Upper lobe of left lung (tissue), 6 donors: Measurements from ENCODE around the gene APOBEC3G. TPM values are rescaled to one million over a fixed set of nuclear protein-coding genes. Genes with fewer than 3 reads are reported as not detected.

ENCODE experiments used
- ATAC-seq, 2 donors: fragments of 200-7000 bp; cut with Tn5 transposase; one replicate each; pipeline ENCODE4 v1.9.1; 2022; ENCODE audit warnings: mild to moderate bottlenecking in 2 of 2, moderate library complexity in 2 of 2; ENCODE audit not compliant: low FRiP score in 2 of 2
- DNase-seq, 2 donors: peaks; one replicate each; pipeline ENCODE4 v3.0.0-alpha.2; 2019 to 2020
- H3K27ac ChIP-seq, 4 donors: fragments of 200-600 bp; sonication (generic); one replicate each; pipeline ENCODE4 v1.5.1; 2016 to 2019
- H3K27me3 ChIP-seq, 4 donors: fragments of 200-600 bp; sonication (generic); one replicate each; pipeline ENCODE4 v1.5.1; 2017 to 2019
- H3K36me3 ChIP-seq, 4 donors: fragments of 200-600 bp; sonication (generic); one replicate each; pipeline ENCODE4 v1.5.1; 2016 to 2019
- H3K4me1 ChIP-seq, 4 donors: fragments of 200-600 bp; sonication (generic); one replicate each; pipeline ENCODE4 v1.5.1; 2018 to 2019
- H3K4me3 ChIP-seq, 4 donors: fragments of 200-600 bp; sonication (generic); one replicate each; pipeline ENCODE4 v1.5.1; 2017 to 2019; ENCODE audit warnings: mild to moderate bottlenecking in 2 of 4, moderate library complexity in 1 of 4
- H3K9me3 ChIP-seq, 4 donors: fragments of 200-600 bp; sonication (generic); one replicate each; pipeline ENCODE4 v1.5.1; 2018 to 2019
- EP300 ChIP-seq, 4 donors: sonication (generic); formaldehyde crosslinking; IDR thresholded peaks; one replicate each; pipeline ENCODE4 v1.5.1; 2017; ENCODE audit warnings: antibody characterized with exemption in 4 of 4, control low read depth in 2 of 4
- POLR2A ChIP-seq, 4 donors: fragments of 450-650 bp; IDR thresholded peaks; one replicate each; pipeline ENCODE4 v1.5.1; 2016 to 2017; ENCODE audit warnings: antibody characterized with exemption in 4 of 4, mild to moderate bottlenecking in 2 of 4
- POLR2AphosphoS5 ChIP-seq, 2 donors: sonication (generic); formaldehyde crosslinking; IDR thresholded peaks; one replicate each; pipeline ENCODE4 v1.5.1; 2017; ENCODE audit warnings: antibody characterized with exemption in 2 of 2
- WGBS, 2 donors: methylation state at CpG; one replicate each; pipeline ENCODE4 v1.1.5; 2017 to 2018; 5-methylcytosine and 5-hydroxymethylcytosine counted together
- total RNA-seq, 6 donors: library from RNA; depleted of rRNA in 4 of 6; stranded (reverse); fragments of >200 nt in 4 of 6; gene quantifications; one replicate each; pipeline versions ENCODE4 v1.1.0 to v1.2.1, GENCODE V29; 2016 to 2021
- TF ChIP-seq, protein P1 (sequence below), 6 experiments: fragments of 450-650 bp in 4 of 6; fragments of 200-600 bp in 2 of 6; sonication (generic) in 2 of 6; IDR thresholded peaks; one replicate each; pipeline ENCODE4 v1.5.1; 2016 to 2019; ENCODE audit warnings: antibody characterized with exemption in 6 of 6
- donor health status: DM: no; HTN: no; CAD: no; lungs with moderate emphysema.
- donor health status: DM: no; HTN: yes; CAD: no; lungs with severe emphysema.

Gene APOBEC3G
- total RNA-seq, 6 donors from 2014 or later = 10.2 to 38.8 (median 15.8) TPM

DNA sequence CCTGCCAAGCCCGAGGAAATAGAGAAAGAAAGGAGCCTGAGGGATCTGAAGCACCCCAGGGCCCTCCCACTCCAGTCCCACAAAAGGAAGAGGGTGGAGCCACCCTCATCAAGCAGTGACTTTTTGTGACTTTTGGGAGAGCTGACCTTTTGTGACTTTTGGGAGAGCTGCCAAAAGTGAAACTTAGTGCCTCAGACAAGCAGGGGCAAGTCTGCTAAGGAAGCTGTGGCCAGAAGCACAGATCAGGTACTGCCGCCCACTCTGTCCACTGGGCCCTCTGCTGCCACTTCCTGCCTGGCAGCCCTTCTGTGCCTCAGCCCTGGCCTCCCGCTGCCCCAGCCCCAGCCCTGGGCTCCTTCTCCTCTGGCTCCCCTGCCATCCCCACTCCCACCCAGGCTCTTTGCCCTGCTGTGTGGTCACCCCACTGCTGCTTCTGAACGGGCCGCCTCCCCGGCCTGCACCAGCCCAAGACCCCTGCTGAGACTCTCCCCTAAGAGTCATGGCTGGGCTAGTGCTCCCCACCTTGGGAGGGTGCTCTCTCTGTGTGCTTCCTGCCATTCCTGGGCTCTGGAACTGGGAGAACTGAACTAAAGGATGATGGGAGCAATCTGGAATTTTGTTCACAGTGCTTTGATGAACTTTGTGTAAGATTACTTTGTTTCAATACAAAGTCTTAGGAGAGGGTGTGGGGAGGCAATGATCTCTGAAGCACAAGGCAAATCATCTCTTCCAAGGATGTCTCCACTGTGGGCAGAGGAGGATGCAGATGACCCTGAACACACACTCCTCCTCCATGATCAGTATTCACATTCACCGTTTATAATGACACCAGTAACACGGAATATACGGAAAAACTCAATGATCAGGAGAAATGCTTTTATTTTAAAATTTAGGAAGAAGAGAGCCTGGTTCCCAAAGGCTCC, 20.3 kb downstream of the APOBEC3G start, which contains the start of gene APOBEC3H:
Gene APOBEC3H (plus strand): TSS at position 147 of the 923 bp plus-strand sequence. CDS start 3,035 bp downstream, outside the sequence.
- Histone ChIP-seq H3K4me1 (peaks cover 7 to 13% (median 12%) of the 10 kb centered on the region in 4 donors), H3K9me3 (no peaks in the 10 kb centered on the region), H3K27me3 (no peaks in the 10 kb centered on the region), H3K27ac (peak within 1 kb of the TSS in 3 of 4 donors; percentile 67 to 80 (median 75)), H3K36me3 (no peaks in the 10 kb centered on the region), H3K4me3 (no peak within 1 kb of the TSS)
- peak; percentile 44 to 77 for DNase-seq
- TF ChIP-seq EP300 (IDR thresholded peaks at IDR 0.05) (no peak), POLR2AphosphoS5 (IDR thresholded peaks at IDR 0.05) (no peak), POLR2A (IDR thresholded peaks at IDR 0.05) (peak in 1 of 4 donors; percentile 13)
- WGBS, 2 donors = 63 to 68% methylated on average over 7 to 9 of the region's 9 CpGs
- ATAC-seq = peak; percentile 58 to 66

DNA sequence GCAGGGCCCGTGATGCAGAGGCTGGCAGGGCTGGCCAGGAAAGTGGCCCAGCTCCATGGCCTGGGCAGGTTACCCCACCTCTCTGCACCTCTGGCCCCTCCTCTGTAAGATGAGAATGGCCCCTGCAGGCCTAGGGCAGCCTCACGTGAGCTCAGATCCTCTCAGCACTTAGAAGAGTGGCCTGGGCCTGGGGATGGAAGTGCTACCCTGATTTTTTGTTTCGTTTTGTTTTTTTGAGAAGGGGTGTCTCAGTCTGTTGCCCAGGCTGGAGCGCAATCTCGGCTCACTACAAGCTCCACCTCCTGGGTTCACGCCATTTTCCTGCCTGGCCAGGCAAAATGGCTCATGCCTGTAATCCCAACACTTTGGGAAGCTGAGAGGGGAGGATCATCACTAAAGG, 21.0 kb downstream of the APOBEC3G start:
- 76 to 81% methylated on average over 5 to 6 of the region's 6 CpGs for WGBS, 2 donors
- H3K27ac ChIP-seq = peak overlapping the region in 1 of 4 donors; percentile 67

DNA sequence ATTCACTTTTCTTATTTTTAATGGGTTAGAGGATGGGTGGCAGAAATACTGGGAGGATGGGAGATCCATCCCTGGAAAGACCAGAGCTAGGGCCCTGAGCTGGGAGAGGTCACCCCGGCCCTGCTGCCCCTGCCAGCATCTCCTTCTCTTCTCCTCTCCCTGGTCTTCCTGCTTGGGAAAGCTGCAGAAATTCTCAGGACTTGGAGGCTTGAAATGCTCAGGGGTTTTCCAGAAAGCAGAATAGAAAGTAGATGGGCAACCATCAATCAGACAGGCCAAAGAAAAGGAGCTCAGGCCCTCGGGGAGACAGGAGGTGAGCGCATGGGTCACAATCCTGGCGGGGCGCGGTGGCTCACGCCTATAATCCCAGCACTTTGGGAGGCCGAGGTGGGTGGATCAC, 21.5 kb downstream of the APOBEC3G start:
- no peak for TF ChIP-seq POLR2A (IDR thresholded peaks at IDR 0.05)
- TF ChIP-seq, protein P1, sequence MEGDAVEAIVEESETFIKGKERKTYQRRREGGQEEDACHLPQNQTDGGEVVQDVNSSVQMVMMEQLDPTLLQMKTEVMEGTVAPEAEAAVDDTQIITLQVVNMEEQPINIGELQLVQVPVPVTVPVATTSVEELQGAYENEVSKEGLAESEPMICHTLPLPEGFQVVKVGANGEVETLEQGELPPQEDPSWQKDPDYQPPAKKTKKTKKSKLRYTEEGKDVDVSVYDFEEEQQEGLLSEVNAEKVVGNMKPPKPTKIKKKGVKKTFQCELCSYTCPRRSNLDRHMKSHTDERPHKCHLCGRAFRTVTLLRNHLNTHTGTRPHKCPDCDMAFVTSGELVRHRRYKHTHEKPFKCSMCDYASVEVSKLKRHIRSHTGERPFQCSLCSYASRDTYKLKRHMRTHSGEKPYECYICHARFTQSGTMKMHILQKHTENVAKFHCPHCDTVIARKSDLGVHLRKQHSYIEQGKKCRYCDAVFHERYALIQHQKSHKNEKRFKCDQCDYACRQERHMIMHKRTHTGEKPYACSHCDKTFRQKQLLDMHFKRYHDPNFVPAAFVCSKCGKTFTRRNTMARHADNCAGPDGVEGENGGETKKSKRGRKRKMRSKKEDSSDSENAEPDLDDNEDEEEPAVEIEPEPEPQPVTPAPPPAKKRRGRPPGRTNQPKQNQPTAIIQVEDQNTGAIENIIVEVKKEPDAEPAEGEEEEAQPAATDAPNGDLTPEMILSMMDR (IDR thresholded peaks at IDR 0.05) = no peak
- no peak for TF ChIP-seq POLR2AphosphoS5 (IDR thresholded peaks at IDR 0.05)
- TF ChIP-seq EP300 (IDR thresholded peaks at IDR 0.05) = no peak
- peak overlapping the region in 1 of 4 donors; percentile 67 for H3K27ac ChIP-seq
- 87 to 99% methylated on average over 8 of the region's 8 CpGs for WGBS, 2 donors

More for the DNA sequence above, 21.0 kb downstream of the APOBEC3G start:
- ATAC-seq (no peak), DNase-seq (no peak)
- Histone ChIP-seq H3K4me3 (no peak overlapping the region), H3K36me3 (no peaks in the 10 kb centered on the region), H3K27me3 (no peaks in the 10 kb centered on the region), H3K9me3 (no peaks in the 10 kb centered on the region), H3K4me1 (peaks cover 7 to 13% (median 9%) of the 10 kb centered on the region in 4 donors)
- TF ChIP-seq POLR2AphosphoS5 (IDR thresholded peaks at IDR 0.05) = no peak
- TF ChIP-seq EP300 (IDR thresholded peaks at IDR 0.05) = no peak
- TF ChIP-seq, protein P1 (IDR thresholded peaks at IDR 0.05) = no peak
- TF ChIP-seq POLR2A (IDR thresholded peaks at IDR 0.05) = no peak

DNA sequence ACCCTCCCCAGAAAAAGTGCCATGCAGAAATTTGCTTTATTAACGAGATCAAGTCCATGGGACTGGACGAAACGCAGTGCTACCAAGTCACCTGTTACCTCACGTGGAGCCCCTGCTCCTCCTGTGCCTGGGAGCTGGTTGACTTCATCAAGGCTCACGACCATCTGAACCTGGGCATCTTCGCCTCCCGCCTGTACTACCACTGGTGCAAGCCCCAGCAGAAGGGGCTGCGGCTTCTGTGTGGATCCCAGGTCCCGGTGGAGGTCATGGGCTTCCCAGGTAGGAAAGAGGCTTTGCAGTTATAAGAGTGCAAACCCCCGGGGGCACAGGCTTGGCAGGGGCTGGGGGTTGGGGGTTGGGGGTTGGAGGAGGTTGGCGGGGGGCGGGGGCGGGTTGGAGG, 24.2 kb downstream of the APOBEC3G start:
- Histone ChIP-seq H3K27me3 (no peaks in the 10 kb centered on the region), H3K4me1 (peaks cover 7 to 13% (median 9%) of the 10 kb centered on the region in 4 donors), H3K4me3 (no peak overlapping the region), H3K36me3 (no peaks in the 10 kb centered on the region), H3K9me3 (no peaks in the 10 kb centered on the region), H3K27ac (no peak overlapping the region)
- peak in 1 of 2 donors; percentile 17 for ATAC-seq
- WGBS, 2 donors = 75 to 100% methylated on average over 2 to 10 of the region's 13 CpGs
- DNase-seq = no peak
- TF ChIP-seq POLR2A (IDR thresholded peaks at IDR 0.05) = no peak
- no peak for TF ChIP-seq POLR2AphosphoS5 (IDR thresholded peaks at IDR 0.05)
- TF ChIP-seq EP300 (IDR thresholded peaks at IDR 0.05) = no peak
- TF ChIP-seq, protein P1 (IDR thresholded peaks at IDR 0.05) = no peak

More for the DNA sequence above, 21.5 kb downstream of the APOBEC3G start:
- Histone ChIP-seq H3K4me1 (peaks cover 7 to 13% (median 9%) of the 10 kb centered on the region in 4 donors), H3K27me3 (no peaks in the 10 kb centered on the region), H3K4me3 (no peak overlapping the region), H3K9me3 (no peaks in the 10 kb centered on the region), H3K36me3 (no peaks in the 10 kb centered on the region)
- DNase-seq (no peak), ATAC-seq (no peak)

DNA sequence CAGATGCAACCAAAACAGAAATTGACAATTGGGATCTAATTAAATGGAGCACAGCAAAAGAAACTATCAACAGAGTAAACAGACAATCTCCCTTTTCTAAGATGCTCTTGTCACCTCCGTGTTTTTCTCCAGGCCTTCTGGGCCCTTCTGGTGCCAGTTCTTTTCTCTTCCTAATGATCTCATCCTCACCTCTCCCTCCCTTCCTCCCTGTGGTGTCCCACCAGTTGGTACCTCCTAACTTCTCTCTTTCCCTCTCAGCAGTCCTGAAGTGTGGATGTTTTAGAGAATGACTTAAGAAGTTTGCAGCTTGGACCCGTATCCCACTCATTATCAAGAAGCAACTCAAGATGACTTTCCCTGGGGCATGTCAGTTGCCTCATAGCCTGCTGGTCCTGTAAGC, 26.4 kb downstream of the APOBEC3G start:
- WGBS, 2 donors = 66 to 67% methylated on average over 2 of the region's 2 CpGs

More for the DNA sequence above, 26.4 kb downstream of the APOBEC3G start:
- ATAC-seq = no peak
- Histone ChIP-seq H3K36me3 (no peaks in the 10 kb centered on the region), H3K27ac (no peak overlapping the region), H3K4me1 (no peaks in the 10 kb centered on the region), H3K27me3 (no peaks in the 10 kb centered on the region), H3K9me3 (no peaks in the 10 kb centered on the region), H3K4me3 (no peak overlapping the region)
- no peak for TF ChIP-seq POLR2A (IDR thresholded peaks at IDR 0.05)
- TF ChIP-seq, protein P1 (IDR thresholded peaks at IDR 0.05) = no peak
- TF ChIP-seq POLR2AphosphoS5 (IDR thresholded peaks at IDR 0.05) = no peak
- no peak for TF ChIP-seq EP300 (IDR thresholded peaks at IDR 0.05)
- no peak for DNase-seq
